ENCODE data around the gene TGFBR3. TPM values are rescaled to one million over a fixed set of nuclear protein-coding genes. Genes with fewer than 3 reads are reported as not detected.

The TGFBR3 gene
- total RNA-seq, 1 experiment from 2014 or later = 2.4 TPM

DNA sequence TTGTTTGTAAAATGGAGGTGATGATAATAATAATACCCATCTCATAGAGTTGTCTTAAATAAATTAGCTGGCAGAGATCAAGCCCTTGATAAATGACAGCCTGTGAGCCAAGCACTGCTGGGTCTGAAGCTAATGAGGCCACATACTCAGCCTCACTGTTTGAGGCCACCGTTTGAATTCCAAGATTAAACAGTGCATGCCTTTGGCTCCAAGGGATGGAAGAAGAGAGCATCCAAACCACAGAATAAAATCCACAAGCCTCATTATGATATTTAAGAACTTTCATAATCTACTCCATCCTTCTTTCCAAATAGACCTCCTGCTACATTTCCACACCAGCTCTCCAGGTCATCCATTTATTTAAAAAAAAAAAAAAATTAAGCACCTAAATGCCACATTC, 29.0 kb downstream of the TGFBR3 start:
- no peak overlapping the region for H2BK12ac ChIP-seq (ENCODE audit: insufficient read length, low read depth, low read length)
- no peaks in the 10 kb centered on the region for H3K4me1 ChIP-seq (ENCODE audit: insufficient read depth, low read length)
- no peaks in the 10 kb centered on the region for H3K23me2 ChIP-seq (ENCODE audit: insufficient read length, low read depth, low read length, poor library complexity, severe bottlenecking)
- no peak overlapping the region for H3K4me3 Mint-ChIP-seq
- no peak overlapping the region for H2AFZ ChIP-seq (ENCODE audit: low read length)
- no peaks in the 10 kb centered on the region for H3K79me1 ChIP-seq (ENCODE audit: insufficient read depth, low read depth, low read length, poor library complexity, severe bottlenecking)
- no peak overlapping the region for H3K27ac ChIP-seq (ENCODE audit: insufficient read length, low read depth, low read length)
- H4K20me1 ChIP-seq (ENCODE audit: control insufficient read depth, insufficient read depth, insufficient read length) = no peaks in the 10 kb centered on the region
- no peak overlapping the region for H3K4me2 ChIP-seq (ENCODE audit: insufficient read depth, insufficient read length, low read length)
- no peaks in the 10 kb centered on the region for H3K9me3 ChIP-seq (ENCODE audit: control insufficient read depth, low read depth, low read length)
- no peaks in the 10 kb centered on the region for H3K27me3 ChIP-seq (ENCODE audit: insufficient read depth, low read length)
- no peak overlapping the region for H3K23ac ChIP-seq (ENCODE audit: insufficient read length, low read depth, low read length)
- H3K27me3 Mint-ChIP-seq (ENCODE audit: low read depth) = no peaks in the 10 kb centered on the region
- no peak overlapping the region for H3K9ac ChIP-seq (ENCODE audit: extremely low read depth, insufficient read length, low read length)
- H2BK120ac ChIP-seq (ENCODE audit: low read depth, low read length, poor library complexity, severe bottlenecking) = no peak overlapping the region
- no peak overlapping the region for H3K18ac ChIP-seq (ENCODE audit: insufficient read length, low read depth, low read length)
- no peak overlapping the region for H4K8ac ChIP-seq (replicated peaks; ENCODE audit: insufficient read length, low read depth, low read length)
- no peak overlapping the region for H3K4ac ChIP-seq (ENCODE audit: low read depth, low read length)
- no peak overlapping the region for H3K56ac ChIP-seq (ENCODE audit: insufficient read length, low read depth, low read length)
- no peak overlapping the region for H4K91ac ChIP-seq (ENCODE audit: insufficient read length, low read depth, low read length)
- TF ChIP-seq, protein P1, sequence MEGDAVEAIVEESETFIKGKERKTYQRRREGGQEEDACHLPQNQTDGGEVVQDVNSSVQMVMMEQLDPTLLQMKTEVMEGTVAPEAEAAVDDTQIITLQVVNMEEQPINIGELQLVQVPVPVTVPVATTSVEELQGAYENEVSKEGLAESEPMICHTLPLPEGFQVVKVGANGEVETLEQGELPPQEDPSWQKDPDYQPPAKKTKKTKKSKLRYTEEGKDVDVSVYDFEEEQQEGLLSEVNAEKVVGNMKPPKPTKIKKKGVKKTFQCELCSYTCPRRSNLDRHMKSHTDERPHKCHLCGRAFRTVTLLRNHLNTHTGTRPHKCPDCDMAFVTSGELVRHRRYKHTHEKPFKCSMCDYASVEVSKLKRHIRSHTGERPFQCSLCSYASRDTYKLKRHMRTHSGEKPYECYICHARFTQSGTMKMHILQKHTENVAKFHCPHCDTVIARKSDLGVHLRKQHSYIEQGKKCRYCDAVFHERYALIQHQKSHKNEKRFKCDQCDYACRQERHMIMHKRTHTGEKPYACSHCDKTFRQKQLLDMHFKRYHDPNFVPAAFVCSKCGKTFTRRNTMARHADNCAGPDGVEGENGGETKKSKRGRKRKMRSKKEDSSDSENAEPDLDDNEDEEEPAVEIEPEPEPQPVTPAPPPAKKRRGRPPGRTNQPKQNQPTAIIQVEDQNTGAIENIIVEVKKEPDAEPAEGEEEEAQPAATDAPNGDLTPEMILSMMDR (conservative IDR thresholded peaks at IDR 0.05) = no peak
- H2BK20ac ChIP-seq (ENCODE audit: low read depth, low read length, poor library complexity, severe bottlenecking) = no peak overlapping the region
- no CpG with 5 or more reads among the region's 1 CpG for WGBS (ENCODE audit: extremely low coverage, insufficient read length, low lambda C conversion rate)
- no peak overlapping the region for H3K14ac ChIP-seq (ENCODE audit: insufficient read depth, low read length)
- no peak overlapping the region for H4K5ac ChIP-seq (ENCODE audit: insufficient read length, low read depth, low read length)
- no peaks in the 10 kb centered on the region; a peak in 1 of 7 replicates for H3K36me3 Mint-ChIP-seq (ENCODE audit: insufficient read depth in 1 of 3, low read depth in 3 of 3)
- H3K4me1 Mint-ChIP-seq = no peaks in the 10 kb centered on the region
- H2BK5ac ChIP-seq (ENCODE audit: insufficient read length, low read length) = no peak overlapping the region
- no peaks in the 10 kb centered on the region for H3K9me3 Mint-ChIP-seq
- H3K79me2 ChIP-seq (ENCODE audit: insufficient read depth, low read length) = no peaks in the 10 kb centered on the region
- no peak overlapping the region for H3T11ph ChIP-seq (ENCODE audit: low read length)
- no peak overlapping the region for H2AK5ac ChIP-seq (ENCODE audit: insufficient read length, low read length)
- peak overlapping the region in 1 of 3 experiments; percentile 28; a peak in 1 of 7 replicates for H3K27ac Mint-ChIP-seq
- H2BK15ac ChIP-seq (ENCODE audit: low read depth, low read length) = no peak overlapping the region
- no peak for DNase-seq
